T-helper 2 cell (primary cell): ENCODE data around the gene C11orf16.
A peak's percentile ranks its signal among the peaks of the same experiment; 100 is the strongest.
"Not testable (repeated sequence)": the region's sequence is repeated elsewhere in the genome, so short reads cannot be mapped to it uniquely, and the experiment has no call there.

Experiments used
- DNase-seq, 5 experiments: peaks; one replicate each; pipeline versions ENCODE4 v3.0.0 to v3.0.0-alpha.2; 2012 to 2022

The C11orf16 gene

DNA sequence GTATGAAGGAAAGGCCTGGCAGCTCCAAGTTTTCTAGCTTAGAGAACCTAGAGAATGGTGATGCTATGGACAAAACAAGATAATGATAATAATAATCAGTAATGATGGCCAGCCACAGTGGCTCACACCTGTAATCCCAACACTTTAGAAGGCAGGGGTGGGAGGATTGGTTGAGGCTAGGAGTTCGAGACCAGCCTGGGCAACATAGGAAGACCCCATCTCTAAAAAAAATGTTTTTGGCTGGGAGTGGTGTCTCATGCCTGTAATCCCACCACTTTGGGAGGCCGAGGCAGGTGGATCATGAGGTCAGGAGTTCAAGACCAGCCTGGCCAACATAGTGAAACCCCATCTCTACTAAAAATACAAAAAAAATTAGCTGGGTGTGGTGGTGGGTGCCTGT, 3.0 kb upstream of the C11orf16 start:
- not testable (repeated sequence) for DNase-seq

DNA sequence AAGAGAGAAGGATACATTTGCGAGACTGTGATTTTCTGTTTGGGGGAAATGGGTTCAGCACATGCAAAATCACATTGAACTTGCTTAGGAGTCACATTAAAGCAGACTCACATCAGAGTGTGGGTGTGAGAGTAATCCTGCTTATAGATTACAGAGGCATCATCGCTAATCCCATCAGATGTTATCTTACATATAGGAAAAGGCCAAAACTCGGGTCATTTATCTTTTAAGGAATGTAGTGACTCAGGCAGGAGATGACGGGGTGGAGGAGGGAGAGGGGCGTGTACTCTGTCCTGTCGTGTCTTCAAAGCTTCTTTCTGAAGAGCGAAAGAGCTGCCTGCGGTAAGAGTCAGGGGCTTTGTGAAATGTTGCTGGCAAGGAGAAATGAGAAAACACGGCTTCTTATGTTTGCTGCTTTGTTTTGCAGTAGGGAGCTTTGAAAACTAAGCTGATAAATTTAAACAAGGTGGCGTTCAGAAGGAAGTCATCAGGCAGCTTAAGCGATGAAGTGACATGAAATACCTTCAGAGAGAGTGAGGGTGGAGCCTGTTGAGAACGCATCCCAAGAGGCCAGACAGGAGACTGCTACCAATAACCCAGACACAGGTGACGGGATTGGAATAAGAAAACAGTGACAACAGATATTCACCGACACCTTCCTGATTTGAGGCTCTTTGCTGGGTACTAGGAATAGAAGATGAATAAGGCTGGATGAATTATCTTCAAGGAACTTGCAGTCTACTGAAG, 2.2 kb upstream of the C11orf16 start:
- DNase-seq = no peak

DNA sequence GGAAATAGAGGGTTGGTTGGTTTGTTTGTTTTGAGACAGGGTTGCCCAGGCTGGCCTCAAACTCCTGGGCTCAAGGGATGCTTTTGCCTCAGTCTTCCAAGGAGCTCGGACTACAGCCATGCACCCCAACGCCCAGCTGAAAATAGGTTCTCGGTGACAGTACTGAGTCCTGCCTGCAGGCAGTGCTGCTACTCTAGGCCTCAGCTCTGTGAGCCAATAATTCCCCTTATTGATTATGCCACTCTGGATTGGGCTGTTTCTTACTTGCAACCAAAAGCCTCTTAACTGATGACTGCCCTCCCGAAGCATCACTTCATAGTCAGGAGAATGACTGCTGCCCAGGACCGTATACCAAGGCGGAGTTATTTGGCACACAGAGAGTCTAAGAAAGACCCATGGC, 1.2 kb upstream of the C11orf16 start:
- no peak for DNase-seq

DNA sequence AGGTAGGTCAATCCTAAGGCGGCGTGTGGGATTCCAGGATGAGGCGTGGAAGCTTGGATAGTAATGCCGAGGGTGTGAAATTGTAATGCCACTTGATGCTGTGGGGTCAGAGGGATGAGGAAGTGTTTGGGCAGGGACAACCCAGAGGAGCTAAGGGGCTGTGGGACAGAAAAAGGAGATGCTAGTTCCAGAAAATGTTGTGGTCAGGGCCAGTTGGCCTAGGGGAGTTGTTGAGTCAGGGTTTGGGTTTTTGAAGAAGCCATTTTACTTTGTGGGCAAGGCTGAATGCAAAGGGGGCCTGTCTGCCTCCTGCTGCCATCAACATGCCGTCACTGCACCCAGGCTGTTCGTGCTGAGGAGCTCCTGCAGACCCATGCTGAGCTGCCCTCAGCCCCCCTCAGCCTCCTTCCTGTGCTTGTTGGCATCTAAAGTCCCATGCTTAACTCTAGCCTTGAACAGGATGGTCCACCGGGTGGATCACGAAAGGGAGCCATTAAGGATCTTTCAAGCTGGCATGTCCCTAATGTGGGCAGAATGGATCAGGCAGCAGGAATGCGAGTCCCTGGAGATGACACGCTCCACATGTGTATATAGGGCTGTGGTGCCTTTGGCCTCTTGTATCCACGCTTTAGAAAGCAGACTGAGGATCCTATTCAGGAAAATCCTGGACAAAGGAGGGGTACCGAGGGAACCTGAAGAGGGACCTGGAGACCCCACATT, 2.1 kb downstream of the C11orf16 start:
- no peak for DNase-seq

DNA sequence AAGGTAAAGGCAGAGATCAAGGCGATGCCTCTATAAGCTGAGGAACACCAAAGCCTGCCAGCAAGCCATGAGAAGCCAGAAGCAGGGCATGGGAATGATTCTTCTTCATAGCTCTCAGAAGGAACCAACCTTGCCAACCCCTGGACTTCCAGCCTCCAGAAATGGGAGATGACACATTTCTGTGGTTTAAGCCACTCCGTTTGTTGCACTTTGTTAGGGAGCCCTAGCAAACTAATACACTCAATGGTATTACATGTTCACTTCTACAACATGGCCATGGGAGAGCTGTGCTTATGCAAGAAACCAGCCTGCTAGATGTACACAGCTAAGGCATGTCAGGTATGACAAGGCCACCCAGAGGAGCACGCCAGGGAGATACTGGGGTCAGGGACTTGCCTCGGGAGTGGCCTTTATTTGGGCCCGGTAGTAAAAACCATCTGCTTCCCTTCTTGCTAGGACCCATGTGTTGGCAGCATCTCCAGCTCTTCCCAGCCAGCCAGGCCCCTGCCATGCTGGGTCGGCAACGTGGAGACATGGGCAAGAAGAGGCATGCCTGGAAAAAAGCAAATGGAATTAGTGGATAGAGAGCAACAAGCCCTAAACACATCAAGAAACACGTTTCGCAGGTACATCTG, 3.6 kb downstream of the C11orf16 start:
- no peak for DNase-seq

DNA sequence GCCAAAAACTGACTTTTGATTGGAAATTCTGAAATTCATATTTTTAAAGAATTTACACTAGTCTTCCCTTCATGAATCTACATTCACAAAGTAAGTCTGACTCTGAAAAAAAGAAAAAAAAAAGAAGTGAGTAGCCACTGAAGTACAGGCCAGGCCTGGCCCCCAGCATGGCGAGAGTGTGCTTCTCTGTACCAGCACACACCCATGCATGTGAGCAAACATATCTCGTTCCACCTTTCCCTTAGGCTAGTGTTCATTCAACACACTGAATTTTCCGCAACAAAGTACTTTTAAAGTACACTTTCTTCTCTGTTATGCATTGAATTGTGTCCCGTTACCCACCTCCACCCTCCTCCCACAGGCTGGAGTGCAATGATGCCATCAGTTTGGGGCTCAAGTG, 4.5 kb downstream of the C11orf16 start:
- DNase-seq = no peak

DNA sequence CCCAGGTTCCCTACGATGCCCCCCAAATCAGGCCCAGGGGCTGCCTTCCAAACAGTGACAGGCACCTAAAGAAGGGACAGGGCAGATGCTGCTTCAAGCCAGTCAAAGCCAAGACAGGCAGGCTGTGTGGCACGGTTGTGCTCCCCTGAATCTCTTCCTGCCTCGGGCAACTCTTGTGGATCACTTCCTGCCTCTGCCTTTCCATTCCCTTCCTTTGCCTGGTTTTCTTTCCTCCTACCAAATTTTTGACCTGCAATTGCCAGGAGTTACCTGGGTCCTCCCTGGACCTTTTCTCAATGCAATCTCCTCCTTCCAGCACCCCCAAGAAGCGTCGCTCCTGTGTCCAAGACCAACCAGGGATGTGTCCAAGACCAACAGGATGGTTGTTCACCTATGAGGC, 5.5 kb downstream of the C11orf16 start:
- DNase-seq = no peak

DNA sequence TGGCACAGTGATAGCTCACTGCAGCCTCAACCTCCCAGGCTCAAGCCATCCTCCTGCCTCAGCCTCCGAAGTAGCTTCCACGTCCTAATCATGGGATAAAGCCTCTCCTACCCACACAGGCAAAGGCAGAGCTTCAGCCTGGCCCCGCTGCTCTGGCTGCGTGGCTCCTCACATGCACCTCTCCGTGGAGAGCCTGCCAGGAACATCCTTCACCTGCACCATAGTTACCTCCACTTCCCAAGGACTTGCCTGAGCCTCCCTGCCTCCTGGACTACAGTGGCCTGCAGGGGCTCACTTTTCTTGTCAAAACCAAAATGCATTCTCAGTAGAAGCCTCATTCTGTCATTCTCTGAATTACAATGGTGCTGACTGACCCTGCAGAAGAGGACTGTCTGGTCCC, 6.5 kb downstream of the C11orf16 start:
- no peak for DNase-seq

DNA sequence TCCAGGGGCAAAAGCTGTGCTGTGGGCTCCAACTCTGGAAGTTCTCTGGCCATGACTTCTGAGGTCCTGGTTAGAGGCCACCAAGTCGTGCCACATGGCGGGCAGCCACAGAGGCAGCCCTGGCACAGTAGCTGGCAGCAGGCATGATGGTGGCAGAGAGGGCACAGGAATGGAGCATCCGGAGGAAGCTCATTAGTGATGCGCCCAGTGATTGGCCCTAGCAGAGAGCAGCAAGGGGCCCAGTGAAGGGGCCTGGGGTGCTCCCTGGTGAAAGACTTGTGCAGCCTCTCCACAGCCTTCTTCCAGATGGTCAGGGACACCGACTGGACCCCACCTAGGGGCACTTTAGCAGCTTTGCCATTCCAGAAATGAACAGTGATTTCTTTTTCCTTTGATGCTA, 7.0 kb downstream of the C11orf16 start:
- no peak for DNase-seq

DNA sequence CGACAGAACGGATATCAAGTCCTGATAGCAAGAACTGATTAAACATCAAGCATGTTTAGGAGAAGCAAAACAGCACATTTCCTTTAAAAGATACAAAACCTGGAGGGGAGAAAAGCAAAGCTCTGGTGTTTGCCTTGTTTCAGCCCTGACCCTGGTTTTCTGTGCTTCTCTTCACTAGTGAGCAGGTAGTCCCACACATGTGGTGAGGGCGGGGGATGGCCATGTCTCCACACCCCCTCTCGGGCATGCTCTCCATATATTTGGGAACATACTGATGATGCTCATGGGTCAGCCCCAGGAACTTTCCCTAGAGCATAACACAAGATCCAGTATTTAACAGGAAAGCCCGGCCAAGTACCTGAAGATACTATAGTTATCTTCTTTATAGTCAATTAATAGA, 10.1 kb downstream of the C11orf16 start:
- no peak for DNase-seq

DNA sequence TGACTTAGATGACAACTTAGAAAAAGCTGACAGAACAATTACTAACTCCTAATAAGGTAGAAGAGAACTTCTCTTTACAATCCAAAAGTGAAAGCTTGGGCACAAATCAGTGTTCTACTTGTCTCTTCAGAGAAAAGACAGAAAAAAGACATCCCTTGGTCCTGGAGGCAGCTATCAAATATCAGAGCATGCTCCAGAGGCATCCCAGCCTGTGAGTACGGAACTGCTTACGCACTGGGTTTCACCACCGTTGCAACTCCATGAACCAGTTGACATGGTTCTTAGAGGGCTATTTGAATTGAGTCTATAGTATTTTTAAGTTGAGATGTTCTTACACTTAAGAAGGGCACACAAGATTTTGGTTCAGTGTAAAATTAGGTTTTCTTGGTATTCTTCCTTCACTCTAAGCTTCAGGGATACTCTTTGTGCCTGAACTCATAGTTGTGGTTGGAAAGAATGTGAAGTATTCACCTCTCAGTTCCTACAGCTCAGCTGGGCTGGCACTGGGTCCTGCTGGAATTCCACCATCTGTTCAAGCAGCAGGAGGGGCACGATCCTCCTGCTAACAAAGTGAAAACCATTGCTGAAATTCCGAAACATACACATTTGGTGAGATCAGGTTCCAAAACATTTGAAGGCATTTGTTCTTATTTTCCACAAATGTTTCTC, 15.5 kb downstream of the C11orf16 start:
- peak in 1 of 5 experiments; percentile 15 for DNase-seq

DNA sequence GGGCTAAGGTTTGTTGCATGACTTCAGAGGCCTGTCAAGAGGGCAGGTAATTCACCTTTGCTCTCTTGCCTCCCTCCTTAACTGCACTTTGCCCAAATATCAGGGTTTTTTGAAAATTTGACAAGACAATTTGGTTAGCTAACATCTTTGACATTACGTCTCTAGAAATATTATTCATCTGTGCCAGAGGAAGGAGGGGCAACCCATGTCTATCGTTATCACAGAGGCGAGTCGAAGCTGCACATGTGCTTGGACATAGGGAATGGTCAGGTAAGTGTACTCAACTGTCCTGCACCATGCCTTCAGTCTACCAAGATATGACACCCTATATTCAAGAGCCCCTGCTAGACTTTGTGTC, 18.1 kb downstream of the C11orf16 start:
- DNase-seq = no peak

DNA sequence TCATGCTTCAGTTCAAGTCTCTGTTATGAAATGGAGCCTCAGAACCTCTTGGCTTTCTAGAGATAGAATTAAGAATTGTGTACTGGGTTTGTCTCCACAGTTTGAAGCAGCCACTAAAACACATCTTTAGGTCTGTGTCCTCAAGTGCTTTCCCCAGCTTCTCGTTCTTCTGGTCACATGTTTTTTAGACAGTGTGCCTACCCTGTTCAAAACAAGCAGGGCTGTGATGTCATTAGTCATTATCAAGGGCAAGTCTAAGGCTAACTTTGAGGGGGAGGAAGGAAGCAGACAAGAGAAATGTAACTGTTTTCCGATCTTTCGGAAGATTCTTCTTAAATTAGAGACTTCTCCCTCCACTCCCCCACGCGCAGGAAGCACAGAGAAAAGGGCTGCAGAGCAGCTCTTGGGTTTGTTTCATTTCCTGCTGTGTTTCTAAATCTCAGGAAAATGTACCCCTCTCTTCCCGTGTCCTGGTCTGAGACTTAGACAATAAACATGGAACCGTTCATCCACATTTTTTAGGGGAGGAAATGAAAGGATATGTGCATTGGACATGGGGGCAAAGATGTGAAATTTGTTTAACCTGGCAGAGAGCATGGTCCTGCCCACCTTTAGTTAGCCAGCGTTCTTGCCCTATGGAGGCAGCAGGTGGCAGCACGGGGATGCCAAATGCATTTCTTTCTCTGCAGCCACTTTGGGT, 18.6 kb downstream of the C11orf16 start:
- DNase-seq = peak in 2 of 5 experiments; percentile 19 to 68

DNA sequence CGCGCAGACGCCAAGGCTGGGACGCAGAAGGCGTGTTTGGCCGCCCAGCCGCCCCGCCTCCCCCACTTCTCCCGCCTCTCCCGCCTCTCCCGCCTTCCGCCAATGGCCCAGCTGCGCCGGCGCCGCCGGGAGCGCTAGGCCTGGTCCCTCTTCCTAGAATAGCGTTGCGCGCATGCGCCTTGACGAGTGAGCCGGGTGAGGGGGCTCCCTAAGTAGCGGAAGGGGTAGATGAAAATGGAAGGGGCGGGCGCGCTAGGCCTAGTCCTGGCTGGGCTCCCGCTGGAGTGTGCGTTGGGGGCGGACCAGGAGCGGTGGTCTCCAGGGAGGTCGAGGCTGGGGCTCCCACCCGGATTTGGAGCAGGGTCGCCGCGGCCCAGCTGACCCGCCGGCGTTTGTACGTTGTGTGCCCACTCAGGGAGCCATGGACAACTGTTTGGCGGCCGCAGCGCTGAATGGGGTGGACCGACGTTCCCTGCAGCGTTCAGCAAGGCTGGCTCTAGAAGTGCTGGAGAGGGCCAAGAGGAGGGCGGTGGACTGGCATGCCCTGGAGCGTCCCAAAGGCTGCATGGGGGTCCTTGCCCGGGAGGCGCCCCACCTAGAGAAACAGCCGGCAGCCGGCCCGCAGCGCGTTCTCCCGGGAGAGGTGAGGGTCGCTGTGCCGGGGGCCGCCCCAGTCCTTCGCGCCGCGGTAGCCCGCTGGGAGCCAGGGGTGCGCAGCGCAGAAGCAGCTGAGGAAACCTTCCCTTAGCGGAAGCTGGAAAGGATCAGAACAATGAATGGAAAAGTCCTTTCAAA, 21.5 kb downstream of the C11orf16 start, which contains the start of gene AKIP1:
TSS of gene AKIP1 (plus strand) at position 161 of the 795 bp plus-strand sequence. CDS start at position 422, 261 bp downstream.
- DNase-seq = peak; percentile 57 to 78 (median 73)

DNA sequence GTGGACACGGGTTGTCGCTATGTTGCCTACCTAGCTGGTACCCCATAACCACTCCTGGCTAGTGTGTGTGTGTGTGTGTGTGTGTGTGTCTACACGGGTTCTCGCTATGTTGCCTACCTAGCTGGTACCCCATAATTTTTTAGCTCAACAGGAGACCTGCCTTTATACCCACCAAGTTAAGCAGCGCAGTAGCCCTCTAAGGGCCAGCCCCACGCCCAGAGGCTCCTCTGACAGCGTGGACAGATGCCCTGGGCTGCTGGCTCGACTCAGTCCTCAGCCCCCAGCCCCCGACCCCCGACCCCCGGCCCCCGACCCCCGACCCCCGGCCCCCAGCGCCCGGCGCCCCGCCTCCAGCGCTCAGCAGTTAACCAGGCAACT, 22.1 kb downstream of the C11orf16 start:
- DNase-seq = peak in 1 of 5 experiments; percentile 22

DNA sequence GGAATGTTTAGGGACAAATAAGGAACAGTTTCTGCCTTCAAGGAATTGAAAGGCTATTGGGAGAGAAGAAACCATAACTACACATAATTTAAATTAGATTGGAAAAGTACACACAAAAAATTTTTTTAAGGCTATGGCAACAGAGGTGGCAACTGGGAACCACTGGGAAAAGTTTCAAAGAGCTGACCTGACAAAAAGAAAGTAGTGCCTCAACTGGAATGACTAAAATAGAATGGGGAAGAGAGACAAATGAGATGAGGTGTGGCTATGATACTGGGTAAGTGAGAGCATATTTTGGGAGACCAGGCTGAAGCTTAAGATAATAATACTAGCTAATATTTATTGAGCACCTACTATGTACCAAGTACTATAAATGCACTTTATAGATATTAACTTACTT, 24.6 kb downstream of the C11orf16 start:
- DNase-seq = no peak

DNA sequence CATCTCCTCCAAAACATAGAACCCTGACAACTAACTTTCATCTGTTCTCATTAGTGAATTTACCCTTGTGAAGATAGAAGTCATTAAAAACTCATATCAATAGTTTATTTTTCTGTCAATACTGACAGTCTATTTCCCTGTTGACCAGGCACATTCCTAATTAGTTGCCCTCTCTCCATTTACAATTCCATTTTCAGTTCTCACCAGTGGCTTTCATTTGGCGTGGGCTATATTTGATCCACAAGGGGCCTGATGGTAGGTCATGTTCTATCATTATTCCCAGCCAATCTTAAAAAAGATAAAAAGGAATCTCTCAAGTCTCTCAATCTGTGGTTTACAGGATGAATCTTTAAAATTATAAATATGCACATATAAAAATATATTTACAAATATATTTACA, 25.6 kb downstream of the C11orf16 start:
- no peak for DNase-seq

DNA sequence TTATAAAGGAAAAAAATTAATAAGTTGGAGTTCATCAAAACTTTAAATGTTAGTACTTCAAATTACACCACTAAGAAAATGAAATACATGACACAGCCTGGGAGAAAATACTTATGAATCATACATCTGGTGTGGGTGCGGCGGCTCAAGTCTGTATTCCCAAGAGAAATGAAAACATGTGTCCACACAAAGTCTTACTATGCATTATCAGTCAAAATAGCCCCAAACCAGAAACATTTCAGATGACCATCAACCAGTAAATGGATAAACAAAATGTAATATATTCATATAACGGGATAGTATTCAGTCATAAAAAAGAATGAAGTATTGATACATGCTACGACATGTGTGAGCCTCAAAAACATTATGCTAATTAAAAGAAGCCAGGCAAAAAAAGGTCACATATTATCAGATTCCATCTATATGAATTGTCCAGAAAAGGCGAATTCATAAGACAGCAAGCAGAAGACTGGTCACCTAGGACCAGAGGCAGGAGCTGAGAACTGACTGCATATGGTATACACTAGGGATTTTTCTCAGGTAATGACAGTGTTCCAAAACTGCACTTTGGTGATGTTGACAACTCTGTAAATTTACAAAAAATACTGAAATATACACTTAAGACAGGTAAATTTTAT, 27.1 kb downstream of the C11orf16 start:
- DNase-seq = no peak

DNA sequence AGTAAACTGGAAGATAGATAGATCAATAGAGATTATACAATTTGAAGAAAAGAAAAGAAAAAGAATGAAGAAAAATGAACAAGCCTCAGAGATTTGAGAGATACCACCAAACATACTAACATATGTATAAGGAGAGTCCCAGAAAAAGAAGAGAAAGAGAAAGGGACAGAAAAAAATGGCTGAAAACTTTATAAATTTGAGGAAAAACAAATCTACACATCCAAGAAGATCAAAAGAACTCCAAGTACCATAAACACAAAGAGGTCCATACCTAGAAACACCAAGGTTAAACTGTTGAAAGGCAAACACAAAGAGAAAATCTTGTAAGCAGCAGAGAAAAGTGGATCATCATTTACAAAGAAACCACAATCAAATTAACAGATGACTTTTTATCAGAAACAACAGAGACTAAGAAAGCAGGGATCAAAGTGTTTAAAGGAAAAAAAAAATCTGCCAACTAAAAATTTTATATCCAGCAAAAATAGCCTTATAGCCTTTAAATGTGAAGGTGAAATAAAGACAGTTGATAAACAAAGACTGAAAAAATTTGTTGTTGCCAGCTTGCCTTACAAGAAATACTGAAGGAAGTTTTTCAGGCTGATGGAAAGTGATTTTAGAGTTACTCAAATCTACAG, 33.5 kb downstream of the C11orf16 start:
- no peak for DNase-seq

DNA sequence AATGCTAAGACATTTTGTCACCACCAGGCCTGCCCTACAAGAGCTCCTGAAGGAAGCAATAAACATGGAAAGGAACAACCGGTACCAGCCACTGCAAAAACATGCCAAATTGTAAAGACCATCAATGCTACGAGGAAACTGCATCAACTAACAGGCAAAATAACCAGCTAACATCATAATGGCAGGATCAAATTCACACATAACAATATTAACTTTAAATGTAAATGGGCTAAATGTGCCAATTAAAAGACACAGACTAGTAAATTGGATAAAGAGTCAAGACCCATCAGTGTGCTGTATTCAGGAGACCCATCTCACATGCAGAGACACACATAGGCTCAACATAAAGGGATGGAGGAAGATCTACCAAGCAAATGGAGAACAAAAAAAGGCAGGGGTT, 41.6 kb downstream of the C11orf16 start:
- DNase-seq = not testable (repeated sequence)

DNA sequence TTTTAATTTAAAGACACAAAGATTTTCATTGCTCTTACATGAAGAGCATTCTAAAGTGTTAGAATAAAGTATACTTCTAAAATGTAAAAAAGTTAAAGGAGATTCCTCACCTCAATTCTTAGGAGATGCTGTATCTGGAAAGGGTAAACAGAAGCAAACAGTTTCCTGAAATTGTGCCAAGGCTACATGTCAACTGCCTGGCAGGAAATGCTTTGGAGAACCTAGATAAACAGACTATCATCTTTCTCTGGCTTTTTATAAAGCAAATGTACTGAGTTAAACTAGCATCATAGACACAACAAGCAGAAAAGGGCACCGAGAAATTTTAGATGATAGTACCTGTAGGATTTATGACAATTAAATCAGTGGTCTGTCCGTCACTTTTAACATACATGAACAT, 46.4 kb downstream of the C11orf16 start:
- DNase-seq = no peak
